Measurements from ENCODE around the gene RSF1.

DNA sequence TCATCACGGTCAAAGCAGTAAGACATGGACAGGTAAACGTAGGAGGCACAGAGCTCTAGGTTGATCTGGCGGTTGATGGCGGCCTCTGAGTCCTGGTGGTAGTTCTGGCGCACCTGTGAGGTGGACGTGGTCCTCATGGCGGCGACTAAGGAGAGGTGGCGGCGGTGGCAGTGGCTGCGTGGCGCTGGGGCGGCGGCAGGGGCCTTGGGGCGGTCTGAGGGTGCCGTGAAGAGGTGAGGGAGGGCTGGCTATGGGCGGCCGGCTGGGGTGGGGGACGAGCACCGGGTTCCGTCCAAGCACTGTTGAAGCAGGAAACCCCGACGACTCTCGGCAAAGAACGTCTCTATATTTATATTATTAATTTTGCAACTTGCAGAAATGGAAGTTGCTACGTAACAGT lies 85.6 kb downstream of the RSF1 start:
- TF ChIP-seq CTCF (IDR thresholded peaks at IDR 0.05; ENCODE audit: low read depth, low read length, missing input control) (no peak), JUND (IDR thresholded peaks at IDR 0.05) (no peak), TAF1 (conservative IDR thresholded peaks at IDR 0.05) (no peak), EGR1 (IDR thresholded peaks at IDR 0.05; ENCODE audit: low read depth in 2 of 2) (no peak), RAD21 (IDR thresholded peaks at IDR 0.05) (no peak), MAX (IDR thresholded peaks at IDR 0.05) (no peak), GABPA (IDR thresholded peaks at IDR 0.05 in 1 of 2, conservative IDR thresholded peaks at IDR 0.05 in 1 of 2) (no peak), YY1 (IDR thresholded peaks at IDR 0.05) (no peak), SP1 (IDR thresholded peaks at IDR 0.05) (no peak), RXRA (IDR thresholded peaks at IDR 0.05) (no peak)
- TF ChIP-seq, protein P1, sequence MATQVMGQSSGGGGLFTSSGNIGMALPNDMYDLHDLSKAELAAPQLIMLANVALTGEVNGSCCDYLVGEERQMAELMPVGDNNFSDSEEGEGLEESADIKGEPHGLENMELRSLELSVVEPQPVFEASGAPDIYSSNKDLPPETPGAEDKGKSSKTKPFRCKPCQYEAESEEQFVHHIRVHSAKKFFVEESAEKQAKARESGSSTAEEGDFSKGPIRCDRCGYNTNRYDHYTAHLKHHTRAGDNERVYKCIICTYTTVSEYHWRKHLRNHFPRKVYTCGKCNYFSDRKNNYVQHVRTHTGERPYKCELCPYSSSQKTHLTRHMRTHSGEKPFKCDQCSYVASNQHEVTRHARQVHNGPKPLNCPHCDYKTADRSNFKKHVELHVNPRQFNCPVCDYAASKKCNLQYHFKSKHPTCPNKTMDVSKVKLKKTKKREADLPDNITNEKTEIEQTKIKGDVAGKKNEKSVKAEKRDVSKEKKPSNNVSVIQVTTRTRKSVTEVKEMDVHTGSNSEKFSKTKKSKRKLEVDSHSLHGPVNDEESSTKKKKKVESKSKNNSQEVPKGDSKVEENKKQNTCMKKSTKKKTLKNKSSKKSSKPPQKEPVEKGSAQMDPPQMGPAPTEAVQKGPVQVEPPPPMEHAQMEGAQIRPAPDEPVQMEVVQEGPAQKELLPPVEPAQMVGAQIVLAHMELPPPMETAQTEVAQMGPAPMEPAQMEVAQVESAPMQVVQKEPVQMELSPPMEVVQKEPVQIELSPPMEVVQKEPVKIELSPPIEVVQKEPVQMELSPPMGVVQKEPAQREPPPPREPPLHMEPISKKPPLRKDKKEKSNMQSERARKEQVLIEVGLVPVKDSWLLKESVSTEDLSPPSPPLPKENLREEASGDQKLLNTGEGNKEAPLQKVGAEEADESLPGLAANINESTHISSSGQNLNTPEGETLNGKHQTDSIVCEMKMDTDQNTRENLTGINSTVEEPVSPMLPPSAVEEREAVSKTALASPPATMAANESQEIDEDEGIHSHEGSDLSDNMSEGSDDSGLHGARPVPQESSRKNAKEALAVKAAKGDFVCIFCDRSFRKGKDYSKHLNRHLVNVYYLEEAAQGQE (IDR thresholded peaks at IDR 0.05): no peak
- TF ChIP-seq, protein P2, sequence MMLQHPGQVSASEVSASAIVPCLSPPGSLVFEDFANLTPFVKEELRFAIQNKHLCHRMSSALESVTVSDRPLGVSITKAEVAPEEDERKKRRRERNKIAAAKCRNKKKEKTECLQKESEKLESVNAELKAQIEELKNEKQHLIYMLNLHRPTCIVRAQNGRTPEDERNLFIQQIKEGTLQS (IDR thresholded peaks at IDR 0.05): no peak
